HepG2 (cell line): ENCODE measurements around the gene HOXB2. TPM values are rescaled to one million over a fixed set of nuclear protein-coding genes. Genes with fewer than 3 reads are reported as not detected.

Experiments
- CTCF ChIP-seq: sonication (generic); formaldehyde crosslinking; IDR thresholded peaks from 2 replicates; pipeline ENCODE4 v1.5.0; 2020; ENCODE audit warnings: mild to moderate bottlenecking, missing genetic modification reagents, moderate library complexity
- ZBTB4 ChIP-seq: sonication (generic); formaldehyde crosslinking; IDR thresholded peaks from 2 replicates; pipeline ENCODE4 v1.4.0; 2020; ENCODE audit warnings: missing genetic modification reagents, mild to moderate bottlenecking, borderline replicate concordance
- ZNF362 ChIP-seq: sonication (generic); formaldehyde crosslinking; IDR thresholded peaks from 2 replicates; pipeline ENCODE4 v1.4.0; 2020; ENCODE audit warnings: missing genetic modification reagents, mild to moderate bottlenecking, borderline replicate concordance
- ZNF530 ChIP-seq: sonication (generic); formaldehyde crosslinking; IDR thresholded peaks from 2 replicates; pipeline ENCODE4 v1.5.0; 2020; ENCODE audit warnings: low read depth, mild to moderate bottlenecking, missing genetic modification reagents
- ZNF572 ChIP-seq: sonication (generic); formaldehyde crosslinking; IDR thresholded peaks from 2 replicates; pipeline ENCODE4 v1.5.1; 2020; ENCODE audit warnings: mild to moderate bottlenecking, missing genetic modification reagents
- polyA plus RNA-seq, 8 experiments: library from polyadenylated mRNA; depleted of rRNA in 3 of 8; stranded (reverse) in 7 of 8; unstranded in 1 of 8; fragments of >200 nt; fragmentation: Illumina TruSeq in 4 of 8; extraction: Trizol in 4 of 8; gene quantifications; 2 replicates each; pipeline versions ENCODE4 v1.2.1 to v1.2.3, GENCODE V29; 2011 to 2016; ENCODE audit warnings: low read depth in 4 of 8, missing spikeins in 1 of 8, mixed read lengths in 1 of 8; ENCODE audit not compliant: insufficient read depth in 1 of 8
- total RNA-seq, 5 experiments: library from RNA; depleted of rRNA; stranded (reverse); fragments of >200 nt; fragmentation: Illumina TruSeq; extraction: Trizol; gene quantifications; 2 replicates each; pipeline ENCODE4 v1.2.3, GENCODE V29; 2016; ENCODE audit warnings: low read depth in 1 of 5
- TF ChIP-seq, protein P1 (sequence below), 2 experiments: sonication (generic) in 1 of 2; formaldehyde crosslinking in 1 of 2; IDR thresholded peaks; 2 replicates each; pipeline versions ENCODE4 v1.4.0 to v1.6.1; 2018 to 2020; ENCODE audit warnings: missing genetic modification reagents in 2 of 2, borderline replicate concordance in 1 of 2, low read depth in 1 of 2, mild to moderate bottlenecking in 1 of 2, missing biosample characterization in 1 of 2
- TF ChIP-seq, protein P2 (sequence below): sonication (generic); formaldehyde crosslinking; IDR thresholded peaks from 2 replicates; pipeline ENCODE4 v1.4.0; 2020; ENCODE audit warnings: missing genetic modification reagents

The HOXB2 gene
- total and polyA plus RNA-seq, 2 of the 13 experiments (the other 11 are each of a cell fraction or from before 2014, with no cell fraction given), result not detected

DNA sequence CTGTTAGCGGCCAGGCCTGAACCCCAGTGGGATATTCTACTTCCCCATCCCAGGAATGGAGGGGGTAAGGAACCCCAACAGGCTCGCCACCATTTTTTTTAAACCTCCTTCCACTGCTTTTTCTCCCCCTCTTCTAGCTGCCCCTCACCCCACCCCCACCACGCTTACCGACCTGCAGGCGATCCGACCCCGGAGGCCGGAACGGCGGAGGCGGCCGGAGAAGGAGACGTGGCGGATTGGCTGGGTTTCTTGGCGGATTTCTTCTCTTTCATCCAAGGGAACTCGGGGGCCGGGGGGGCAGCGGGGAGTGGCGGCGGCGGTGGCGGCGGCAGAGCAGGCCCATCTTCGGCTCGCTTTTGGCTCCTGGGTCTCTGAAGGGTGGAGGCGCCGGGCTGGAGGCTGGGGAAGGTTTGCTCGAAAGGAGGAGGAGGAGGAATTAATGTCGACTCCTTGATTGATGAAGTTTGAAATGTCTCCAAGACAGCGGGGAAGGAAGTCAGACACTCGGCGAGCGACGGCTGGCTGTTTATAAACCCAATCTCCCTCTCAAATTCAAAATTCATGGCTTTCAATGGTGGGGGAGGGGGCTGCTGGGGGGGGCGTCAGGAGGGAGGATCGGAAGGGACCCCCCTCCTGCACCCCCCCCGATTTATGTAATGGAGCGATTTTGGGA is 424 bp downstream of the HOXB2 start (continued):
- TF ChIP-seq ZBTB4 (CRISPR knock-in tag), result no peak
- TF ChIP-seq ZNF572 (CRISPR knock-in tag), result no peak
- no peak for TF ChIP-seq ZNF530 (CRISPR knock-in tag)
- TF ChIP-seq, protein P1, sequence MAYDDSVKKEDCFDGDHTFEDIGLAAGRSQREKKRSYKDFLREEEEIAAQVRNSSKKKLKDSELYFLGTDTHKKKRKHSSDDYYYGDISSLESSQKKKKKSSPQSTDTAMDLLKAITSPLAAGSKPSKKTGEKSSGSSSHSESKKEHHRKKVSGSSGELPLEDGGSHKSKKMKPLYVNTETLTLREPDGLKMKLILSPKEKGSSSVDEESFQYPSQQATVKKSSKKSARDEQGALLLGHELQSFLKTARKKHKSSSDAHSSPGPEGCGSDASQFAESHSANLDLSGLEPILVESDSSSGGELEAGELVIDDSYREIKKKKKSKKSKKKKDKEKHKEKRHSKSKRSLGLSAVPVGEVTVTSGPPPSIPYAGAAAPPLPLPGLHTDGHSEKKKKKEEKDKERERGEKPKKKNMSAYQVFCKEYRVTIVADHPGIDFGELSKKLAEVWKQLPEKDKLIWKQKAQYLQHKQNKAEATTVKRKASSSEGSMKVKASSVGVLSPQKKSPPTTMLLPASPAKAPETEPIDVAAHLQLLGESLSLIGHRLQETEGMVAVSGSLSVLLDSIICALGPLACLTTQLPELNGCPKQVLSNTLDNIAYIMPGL (CRISPR knock-in tag; IDR thresholded peaks at IDR 0.05; ENCODE audit: borderline replicate concordance in 1 of 2, low read depth in 1 of 2), result no peak
- no peak for TF ChIP-seq ZNF362 (CRISPR knock-in tag)
- no peak for TF ChIP-seq CTCF (CRISPR knock-in tag)
- TF ChIP-seq, protein P2, sequence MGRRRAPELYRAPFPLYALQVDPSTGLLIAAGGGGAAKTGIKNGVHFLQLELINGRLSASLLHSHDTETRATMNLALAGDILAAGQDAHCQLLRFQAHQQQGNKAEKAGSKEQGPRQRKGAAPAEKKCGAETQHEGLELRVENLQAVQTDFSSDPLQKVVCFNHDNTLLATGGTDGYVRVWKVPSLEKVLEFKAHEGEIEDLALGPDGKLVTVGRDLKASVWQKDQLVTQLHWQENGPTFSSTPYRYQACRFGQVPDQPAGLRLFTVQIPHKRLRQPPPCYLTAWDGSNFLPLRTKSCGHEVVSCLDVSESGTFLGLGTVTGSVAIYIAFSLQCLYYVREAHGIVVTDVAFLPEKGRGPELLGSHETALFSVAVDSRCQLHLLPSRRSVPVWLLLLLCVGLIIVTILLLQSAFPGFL (CRISPR knock-in tag), result no peak
- TF ChIP-seq, all 625 proteins: peak for 0
